Natural killer cell (primary cell): ENCODE measurements around the gene TPX2. TPM values are rescaled to one million over a fixed set of nuclear protein-coding genes. Genes with fewer than 3 reads are reported as not detected.

Experiments
- ATAC-seq, 3 donors: fragments of 150-1000 bp in 2 of 3; fragments of 200-7000 bp in 1 of 3; cut with Tn5 transposase; 1 replicate in 1 of 3; 2 replicates in 2 of 3; pipeline ENCODE4 v1.10.0; 2021; ENCODE audit warnings: mild to moderate bottlenecking in 2 of 3, moderate library complexity in 2 of 3
- DNase-seq, 2 donors: peaks; one replicate each; pipeline versions ENCODE4 v3.0.0 to v3.0.0-alpha.2; 2013 to 2021; ENCODE audit warnings: mixed read lengths in 1 of 2
- H3K27ac ChIP-seq: one replicate; pipeline ENCODE4 v1.5.1; 2013; ENCODE audit warnings: mild to moderate bottlenecking, low read length
- H3K27me3 ChIP-seq: one replicate; pipeline ENCODE4 v1.6.1; 2013; ENCODE audit warnings: low read length; ENCODE audit not compliant: control insufficient read depth, insufficient read depth
- H3K36me3 ChIP-seq: one replicate; pipeline ENCODE4 v1.6.1; 2013; ENCODE audit warnings: low read length; ENCODE audit not compliant: control insufficient read depth, insufficient read depth
- H3K4me1 ChIP-seq: one replicate; pipeline ENCODE4 v1.6.1; 2013; ENCODE audit warnings: low read length; ENCODE audit not compliant: control insufficient read depth, insufficient read depth
- H3K4me3 ChIP-seq: one replicate; pipeline ENCODE4 v1.5.1; 2013; ENCODE audit warnings: low read length
- H3K9me3 ChIP-seq: one replicate; pipeline ENCODE4 v1.6.1; 2013; ENCODE audit warnings: low read length; ENCODE audit not compliant: control insufficient read depth, insufficient read depth
- H3K27ac Mint-ChIP-seq, 2 donors: one replicate each; pipeline ENCODE4 v1.8.0; 2022; ENCODE audit warnings: mild to moderate bottlenecking in 2 of 2, mixed read lengths in 2 of 2, moderate library complexity in 1 of 2
- H3K27me3 Mint-ChIP-seq, 2 donors: one replicate each; pipeline ENCODE4 v1.8.0; 2022; ENCODE audit warnings: low read depth in 2 of 2, mixed read lengths in 2 of 2
- H3K36me3 Mint-ChIP-seq: one replicate; pipeline ENCODE4 v1.8.0; 2022; ENCODE audit warnings: mixed read lengths
- H3K4me1 Mint-ChIP-seq, 2 donors: one replicate each; pipeline ENCODE4 v1.8.0; 2022; ENCODE audit warnings: mixed read lengths in 2 of 2
- H3K4me3 Mint-ChIP-seq: one replicate; pipeline ENCODE4 v1.8.0; 2022; ENCODE audit warnings: mild to moderate bottlenecking, moderate library complexity, mixed read lengths
- H3K9me3 Mint-ChIP-seq, 2 donors: one replicate each; pipeline ENCODE4 v1.8.0; 2022; ENCODE audit warnings: mixed read lengths in 2 of 2
- WGBS: methylation state at CpG from one replicate; pipeline ENCODE4 v1.1.7; 2013; ENCODE audit warnings: missing lambda C conversion rate; ENCODE audit not compliant: insufficient coverage; 5-methylcytosine and 5-hydroxymethylcytosine counted together
- intact Hi-C: fragments of 100-400 bp; cut with micrococcal nuclease; formaldehyde crosslinking; loops from one replicate; pipeline ENCODE4 v1.14.2; 2022
- total RNA-seq, 4 donors: library from RNA; stranded (reverse); fragments of 120-200 nt in 1 of 4; gene quantifications; one replicate each; pipeline versions ENCODE4 v1.2.3 to v1.2.4, GENCODE V29; 2013 to 2022
- TF ChIP-seq, protein P1 (sequence below): fragments of 200-600 bp; IDR thresholded peaks from one replicate; pipeline ENCODE4 v1.8.0; 2022; ENCODE audit warnings: antibody characterized with exemption

The TPX2 gene
- total RNA-seq, 3 donors from 2014 or later (not counting 1 experiment from before 2014, with no cell fraction given): 2.2 to 4.2 (median 2.2) TPM

DNA sequence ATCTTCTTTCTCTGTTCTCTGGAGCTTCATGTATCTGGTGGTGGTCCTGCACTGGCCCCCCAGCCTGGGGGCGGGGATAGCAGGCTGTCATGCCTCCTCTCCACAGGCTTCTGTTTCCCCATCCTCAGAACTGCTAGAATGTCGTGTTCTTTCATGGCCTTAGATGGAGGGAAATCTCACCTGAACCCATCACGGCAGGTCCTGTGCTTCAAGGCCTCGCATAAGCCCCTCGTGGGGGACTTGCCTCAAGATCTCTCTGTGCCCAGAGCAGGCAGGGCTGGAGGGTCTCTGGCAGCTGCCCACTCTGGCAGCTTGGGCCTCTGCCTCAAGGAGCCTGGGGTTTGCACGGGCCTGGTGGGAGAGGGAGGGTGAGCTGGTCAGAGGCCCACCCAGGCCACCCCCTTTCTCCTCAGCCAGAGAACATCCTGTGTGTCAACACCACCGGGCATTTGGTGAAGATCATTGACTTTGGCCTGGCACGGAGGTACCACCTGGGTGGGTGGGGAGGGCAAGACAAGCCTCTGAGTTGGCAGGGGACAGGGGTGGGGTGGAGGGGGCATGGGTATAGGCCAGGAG is 91.4 kb downstream of the TPX2 start:
- Mint-ChIP-seq H3K9me3 (no peaks in the 10 kb centered on the region), H3K36me3 (no peaks in the 10 kb centered on the region), H3K27ac (no peak overlapping the region), H3K27me3 (peaks cover 0 to 5% of the 10 kb centered on the region in 2 donors), H3K4me3 (no peak overlapping the region), H3K4me1 (peaks cover 10 to 16% of the 10 kb centered on the region in 2 donors)
- ATAC-seq: no peak
- TF ChIP-seq, protein P1, sequence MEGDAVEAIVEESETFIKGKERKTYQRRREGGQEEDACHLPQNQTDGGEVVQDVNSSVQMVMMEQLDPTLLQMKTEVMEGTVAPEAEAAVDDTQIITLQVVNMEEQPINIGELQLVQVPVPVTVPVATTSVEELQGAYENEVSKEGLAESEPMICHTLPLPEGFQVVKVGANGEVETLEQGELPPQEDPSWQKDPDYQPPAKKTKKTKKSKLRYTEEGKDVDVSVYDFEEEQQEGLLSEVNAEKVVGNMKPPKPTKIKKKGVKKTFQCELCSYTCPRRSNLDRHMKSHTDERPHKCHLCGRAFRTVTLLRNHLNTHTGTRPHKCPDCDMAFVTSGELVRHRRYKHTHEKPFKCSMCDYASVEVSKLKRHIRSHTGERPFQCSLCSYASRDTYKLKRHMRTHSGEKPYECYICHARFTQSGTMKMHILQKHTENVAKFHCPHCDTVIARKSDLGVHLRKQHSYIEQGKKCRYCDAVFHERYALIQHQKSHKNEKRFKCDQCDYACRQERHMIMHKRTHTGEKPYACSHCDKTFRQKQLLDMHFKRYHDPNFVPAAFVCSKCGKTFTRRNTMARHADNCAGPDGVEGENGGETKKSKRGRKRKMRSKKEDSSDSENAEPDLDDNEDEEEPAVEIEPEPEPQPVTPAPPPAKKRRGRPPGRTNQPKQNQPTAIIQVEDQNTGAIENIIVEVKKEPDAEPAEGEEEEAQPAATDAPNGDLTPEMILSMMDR: no peak
- WGBS: 83% methylated on average over 7 of the region's 8 CpGs
- Histone ChIP-seq H3K4me1 (peaks cover 21% of the 10 kb centered on the region), H3K4me3 (no peak overlapping the region), H3K36me3 (no peaks in the 10 kb centered on the region), H3K9me3 (no peaks in the 10 kb centered on the region), H3K27ac (no peak overlapping the region), H3K27me3 (peaks cover 2% of the 10 kb centered on the region)
- DNase-seq: no peak
- intact Hi-C loops: no loop called here

DNA sequence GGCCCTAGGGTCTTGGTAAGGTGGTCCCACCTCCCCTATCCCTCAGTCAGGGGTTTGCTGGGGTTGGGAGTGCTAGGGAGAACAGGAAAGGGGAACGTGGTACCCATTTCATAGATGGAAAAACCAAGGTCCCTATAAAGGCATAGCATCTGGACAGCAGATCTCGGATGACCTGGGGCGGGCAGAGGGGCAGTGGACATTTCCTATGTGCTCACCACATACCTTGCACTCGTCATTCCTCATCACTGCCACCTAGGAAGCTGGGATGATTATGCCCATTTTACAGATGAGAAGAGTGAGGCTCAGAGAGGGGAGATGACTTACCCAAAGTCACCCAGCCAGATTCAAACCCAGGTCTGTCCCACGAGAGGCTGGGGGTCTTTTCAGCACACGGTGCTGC is 92.1 kb downstream of the TPX2 start:
- Histone ChIP-seq H3K9me3 (no peaks in the 10 kb centered on the region), H3K4me3 (no peak overlapping the region), H3K4me1 (peaks cover 28% of the 10 kb centered on the region), H3K36me3 (no peaks in the 10 kb centered on the region), H3K27me3 (peaks cover 2% of the 10 kb centered on the region), H3K27ac (no peak overlapping the region)
- peaks cover 0 to 5% of the 10 kb centered on the region in 2 donors for H3K27me3 Mint-ChIP-seq
- TF ChIP-seq, protein P1: no peak
- H3K36me3 Mint-ChIP-seq: no peaks in the 10 kb centered on the region
- WGBS: 89% methylated on average over 5 of the region's 6 CpGs
- H3K9me3 Mint-ChIP-seq: no peaks in the 10 kb centered on the region
- H3K4me1 Mint-ChIP-seq: peaks cover 18 to 23% of the 10 kb centered on the region in 2 donors
- intact Hi-C loops: no loop called here
- H3K27ac Mint-ChIP-seq: no peak overlapping the region
- DNase-seq: no peak
- no peak overlapping the region for H3K4me3 Mint-ChIP-seq
- no peak for ATAC-seq

DNA sequence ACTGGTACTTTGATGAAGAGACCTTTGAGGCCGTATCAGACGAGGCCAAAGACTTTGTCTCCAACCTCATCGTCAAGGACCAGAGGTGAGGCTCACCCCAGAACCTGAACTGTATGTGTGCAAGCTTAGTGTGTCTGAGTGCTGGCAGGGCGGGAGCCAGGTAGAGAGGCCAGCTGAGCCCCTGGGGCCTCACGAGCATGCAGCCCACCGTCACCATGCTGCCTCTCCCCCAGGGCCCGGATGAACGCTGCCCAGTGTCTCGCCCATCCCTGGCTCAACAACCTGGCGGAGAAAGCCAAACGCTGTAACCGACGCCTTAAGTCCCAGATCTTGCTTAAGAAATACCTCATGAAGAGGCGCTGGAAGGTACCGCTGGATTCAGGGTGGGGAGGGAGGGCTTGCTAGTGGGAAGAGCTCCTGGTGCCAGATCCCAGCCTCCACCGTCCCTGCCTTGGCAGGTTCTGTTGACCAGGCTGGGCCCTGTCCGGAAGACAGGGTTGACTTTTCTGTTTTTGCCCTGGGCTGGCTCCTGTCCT is 92.7 kb downstream of the TPX2 start:
- H3K36me3 Mint-ChIP-seq: no peaks in the 10 kb centered on the region
- intact Hi-C loops: no loop called here
- 91% methylated on average over 17 of the region's 17 CpGs for WGBS
- peaks cover 34% of the 10 kb centered on the region for H3K4me1 ChIP-seq
- peaks cover 0 to 5% of the 10 kb centered on the region in 2 donors for H3K27me3 Mint-ChIP-seq
- no peaks in the 10 kb centered on the region for H3K9me3 ChIP-seq
- H3K4me3 Mint-ChIP-seq: no peak overlapping the region
- DNase-seq: no peak
- TF ChIP-seq, protein P1: no peak
- ATAC-seq: no peak
- H3K27me3 ChIP-seq: peaks cover 2% of the 10 kb centered on the region
- H3K36me3 ChIP-seq: no peaks in the 10 kb centered on the region
- H3K27ac ChIP-seq: no peak overlapping the region
- H3K9me3 Mint-ChIP-seq: no peaks in the 10 kb centered on the region
- peaks cover 23 to 28% of the 10 kb centered on the region in 2 donors for H3K4me1 Mint-ChIP-seq
- H3K4me3 ChIP-seq: no peak overlapping the region
- H3K27ac Mint-ChIP-seq: no peak overlapping the region
